ENCODE measurements around the gene LPCAT1. TPM values are rescaled to one million over a fixed set of nuclear protein-coding genes. Genes with fewer than 3 reads are reported as not detected.
A peak's percentile ranks its signal among the peaks of the same experiment; 100 is the strongest.
"Not testable (repeated sequence)": the region's sequence is repeated elsewhere in the genome, so short reads cannot be mapped to it uniquely, and the experiment has no call there.

Gene LPCAT1
- total RNA-seq, 4 donors from 2014 or later, result 8.8 to 59.4 (median 28.5) TPM

DNA sequence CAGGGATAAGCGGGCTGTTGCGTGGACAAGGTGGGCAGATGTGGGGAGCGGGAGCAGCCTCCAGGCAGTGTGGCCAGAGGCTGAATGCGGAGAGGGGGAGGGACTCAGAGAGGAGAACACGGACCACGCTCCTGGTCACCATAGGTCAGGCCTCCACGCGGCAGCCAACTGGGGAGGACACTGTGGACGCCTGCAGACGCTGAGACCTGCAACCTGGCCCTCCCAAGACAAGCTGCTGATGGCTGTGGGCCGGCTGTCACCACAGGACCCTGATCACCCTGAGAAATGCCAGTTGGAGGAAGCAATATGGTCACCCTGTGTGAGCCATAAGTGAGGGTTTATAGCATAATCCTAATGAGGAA lies 16.8 kb downstream of the LPCAT1 start:
- Histone ChIP-seq H3K4me1 (peaks cover 0 to 27% (median 6%) of the 10 kb centered on the region in 4 donors), H3K36me3 (no peaks in the 10 kb centered on the region), H3K27me3 (no peaks in the 10 kb centered on the region), H3K27ac (no peak overlapping the region), H3K4me3 (no peak overlapping the region), H3K9me3 (no peaks in the 10 kb centered on the region)
- peak in 1 of 3 donors; percentile 33 for DNase-seq
- TF ChIP-seq POLR2A (IDR thresholded peaks at IDR 0.05), result no peak
- TF ChIP-seq, protein P1, sequence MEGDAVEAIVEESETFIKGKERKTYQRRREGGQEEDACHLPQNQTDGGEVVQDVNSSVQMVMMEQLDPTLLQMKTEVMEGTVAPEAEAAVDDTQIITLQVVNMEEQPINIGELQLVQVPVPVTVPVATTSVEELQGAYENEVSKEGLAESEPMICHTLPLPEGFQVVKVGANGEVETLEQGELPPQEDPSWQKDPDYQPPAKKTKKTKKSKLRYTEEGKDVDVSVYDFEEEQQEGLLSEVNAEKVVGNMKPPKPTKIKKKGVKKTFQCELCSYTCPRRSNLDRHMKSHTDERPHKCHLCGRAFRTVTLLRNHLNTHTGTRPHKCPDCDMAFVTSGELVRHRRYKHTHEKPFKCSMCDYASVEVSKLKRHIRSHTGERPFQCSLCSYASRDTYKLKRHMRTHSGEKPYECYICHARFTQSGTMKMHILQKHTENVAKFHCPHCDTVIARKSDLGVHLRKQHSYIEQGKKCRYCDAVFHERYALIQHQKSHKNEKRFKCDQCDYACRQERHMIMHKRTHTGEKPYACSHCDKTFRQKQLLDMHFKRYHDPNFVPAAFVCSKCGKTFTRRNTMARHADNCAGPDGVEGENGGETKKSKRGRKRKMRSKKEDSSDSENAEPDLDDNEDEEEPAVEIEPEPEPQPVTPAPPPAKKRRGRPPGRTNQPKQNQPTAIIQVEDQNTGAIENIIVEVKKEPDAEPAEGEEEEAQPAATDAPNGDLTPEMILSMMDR (IDR thresholded peaks at IDR 0.05), result no peak

DNA sequence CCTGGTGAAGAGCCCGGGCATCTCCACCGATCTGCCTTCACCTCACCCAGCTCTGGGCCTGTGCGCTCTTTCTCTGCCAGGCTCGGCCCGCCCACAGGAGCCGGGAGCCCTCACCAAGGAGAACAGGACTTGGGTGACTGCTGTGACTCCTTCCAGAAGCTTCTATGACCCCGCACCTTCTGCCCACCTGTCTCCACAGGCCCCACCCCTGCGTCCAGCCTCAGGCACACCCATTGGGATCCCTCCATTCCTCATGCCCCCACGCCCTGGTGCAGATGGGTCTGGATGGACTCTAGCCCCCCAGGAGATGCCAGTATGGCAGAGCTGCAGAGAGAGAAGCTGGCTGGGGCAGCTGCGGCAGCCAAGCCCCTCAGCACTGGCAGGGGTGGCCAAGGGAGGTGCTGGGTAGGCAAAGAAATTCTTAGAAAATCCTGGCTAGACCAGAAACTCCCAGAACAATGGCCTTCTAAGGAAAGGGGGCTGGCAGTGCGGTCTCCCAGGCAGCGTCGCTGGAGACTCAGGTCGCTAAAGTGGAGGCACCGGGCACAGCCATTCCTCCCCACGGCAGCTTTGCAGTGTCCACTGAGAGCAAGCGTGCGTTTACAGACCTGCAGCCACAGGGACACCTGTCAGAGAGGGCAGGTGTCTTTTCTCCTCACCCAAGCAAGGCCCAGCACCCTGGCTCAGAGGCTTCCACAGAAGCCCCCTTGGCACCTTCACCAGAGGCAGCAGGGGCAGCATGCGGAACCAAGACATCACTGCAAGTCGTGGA lies 17.3 kb downstream of the LPCAT1 start:
- DNase-seq, result peak in 1 of 3 donors; percentile 38
- peak overlapping the region in 1 of 4 donors; percentile 71 for H3K27ac ChIP-seq
- no peaks in the 10 kb centered on the region for H3K27me3 ChIP-seq
- peaks cover 0 to 33% (median 8%) of the 10 kb centered on the region in 4 donors for H3K4me1 ChIP-seq
- no peaks in the 10 kb centered on the region for H3K36me3 ChIP-seq
- TF ChIP-seq, protein P1 (IDR thresholded peaks at IDR 0.05), result no peak
- TF ChIP-seq POLR2A (IDR thresholded peaks at IDR 0.05), result no peak
- no peak overlapping the region for H3K4me3 ChIP-seq
- H3K9me3 ChIP-seq, result no peaks in the 10 kb centered on the region

DNA sequence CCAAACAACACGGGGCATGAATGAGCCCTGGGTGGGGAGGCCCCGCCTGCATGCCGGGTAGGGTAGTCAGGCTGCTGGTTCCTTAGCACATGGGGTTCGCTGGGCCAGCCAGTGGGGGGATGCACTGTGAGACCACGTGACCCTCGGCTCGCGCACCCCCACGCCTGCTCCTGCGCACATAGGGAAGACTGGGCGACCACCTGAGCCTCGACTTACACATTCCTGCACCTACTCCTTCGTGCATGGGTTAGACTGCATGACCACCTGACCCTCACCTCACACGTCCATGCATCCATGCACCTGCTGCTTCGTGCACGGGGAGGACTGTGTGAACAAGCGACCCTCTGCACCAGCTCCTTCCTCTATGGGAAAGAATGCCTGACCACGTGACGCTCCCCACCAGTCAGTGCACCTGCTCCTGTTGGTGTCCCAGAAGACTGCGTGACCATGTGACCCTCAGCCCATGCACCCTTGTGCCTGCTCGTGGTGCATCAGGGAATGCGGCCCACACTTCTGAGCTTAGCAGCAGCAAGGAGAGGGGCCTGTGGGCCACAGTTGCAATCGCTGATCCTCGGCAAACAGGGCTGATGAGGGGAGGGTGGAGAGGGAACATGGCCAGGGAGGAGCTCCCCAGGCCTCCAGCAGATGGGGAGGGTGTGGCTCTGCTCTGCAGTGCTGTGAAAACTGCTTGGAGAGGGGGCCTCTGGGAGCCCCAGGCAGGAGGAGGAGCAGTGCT lies 18.1 kb downstream of the LPCAT1 start:
- Histone ChIP-seq H3K4me3 (no peak overlapping the region), H3K36me3 (no peaks in the 10 kb centered on the region), H3K27me3 (no peaks in the 10 kb centered on the region), H3K27ac (peak overlapping the region in 1 of 4 donors; percentile 71), H3K9me3 (no peaks in the 10 kb centered on the region), H3K4me1 (peaks cover 0 to 33% (median 10%) of the 10 kb centered on the region in 4 donors)
- no peak for TF ChIP-seq POLR2A (IDR thresholded peaks at IDR 0.05)
- TF ChIP-seq, protein P1 (IDR thresholded peaks at IDR 0.05), result no peak
- DNase-seq, result no peak

DNA sequence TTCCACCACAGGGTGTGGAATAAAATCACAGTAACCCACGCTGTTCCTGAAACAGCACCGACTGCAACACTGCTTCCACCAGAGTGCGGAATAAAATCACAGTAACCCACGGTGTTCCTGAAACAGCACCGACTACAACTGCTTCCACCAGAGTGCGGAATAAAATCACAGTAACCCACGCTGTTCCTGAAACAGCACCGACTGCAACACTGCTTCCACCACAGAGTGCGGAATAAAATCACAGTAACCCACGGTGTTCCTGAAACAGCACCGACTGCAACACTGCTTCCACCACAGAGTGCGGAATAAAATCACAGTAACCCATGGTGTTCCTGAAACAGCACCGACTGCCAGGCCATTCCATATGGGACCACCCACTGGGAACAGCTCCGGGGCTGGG lies 18.7 kb downstream of the LPCAT1 start:
- not testable (repeated sequence) for H3K36me3 ChIP-seq, H3K9me3 ChIP-seq, DNase-seq, H3K27me3 ChIP-seq, H3K4me3 ChIP-seq
- Histone ChIP-seq H3K4me1 (peaks cover 0 to 33% (median 12%) of the 10 kb centered on the region in 4 donors), H3K27ac (peak overlapping the region in 1 of 4 donors; percentile 71)

DNA sequence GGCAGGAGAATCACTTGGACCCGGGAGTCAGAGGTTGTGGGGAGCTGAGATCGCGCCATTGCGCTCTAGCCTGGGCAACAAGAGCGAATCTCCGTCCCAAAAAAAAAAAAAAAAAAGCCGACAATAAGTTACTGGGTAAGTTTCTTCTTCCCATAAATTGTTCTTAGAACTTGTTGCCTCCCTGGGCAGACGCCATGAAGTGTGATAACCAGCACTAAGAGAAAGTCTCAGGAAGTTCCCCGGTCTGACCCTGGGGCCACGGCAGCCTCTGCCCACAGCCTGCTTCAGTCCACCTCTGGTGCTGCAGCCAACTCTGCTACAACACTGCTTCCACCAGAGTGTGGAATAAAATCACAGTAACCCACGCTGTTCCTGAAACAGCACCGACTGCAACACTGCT lies 19.1 kb downstream of the LPCAT1 start:
- no peaks in the 10 kb centered on the region for H3K36me3 ChIP-seq
- H3K4me1 ChIP-seq, result peaks cover 0 to 33% (median 12%) of the 10 kb centered on the region in 4 donors
- H3K4me3 ChIP-seq, result no peak overlapping the region
- no peaks in the 10 kb centered on the region for H3K27me3 ChIP-seq
- no peaks in the 10 kb centered on the region for H3K9me3 ChIP-seq
- peak overlapping the region in 2 of 4 donors; percentile 67 to 71 for H3K27ac ChIP-seq
- DNase-seq, result no peak
- no peak for TF ChIP-seq POLR2A (IDR thresholded peaks at IDR 0.05)

DNA sequence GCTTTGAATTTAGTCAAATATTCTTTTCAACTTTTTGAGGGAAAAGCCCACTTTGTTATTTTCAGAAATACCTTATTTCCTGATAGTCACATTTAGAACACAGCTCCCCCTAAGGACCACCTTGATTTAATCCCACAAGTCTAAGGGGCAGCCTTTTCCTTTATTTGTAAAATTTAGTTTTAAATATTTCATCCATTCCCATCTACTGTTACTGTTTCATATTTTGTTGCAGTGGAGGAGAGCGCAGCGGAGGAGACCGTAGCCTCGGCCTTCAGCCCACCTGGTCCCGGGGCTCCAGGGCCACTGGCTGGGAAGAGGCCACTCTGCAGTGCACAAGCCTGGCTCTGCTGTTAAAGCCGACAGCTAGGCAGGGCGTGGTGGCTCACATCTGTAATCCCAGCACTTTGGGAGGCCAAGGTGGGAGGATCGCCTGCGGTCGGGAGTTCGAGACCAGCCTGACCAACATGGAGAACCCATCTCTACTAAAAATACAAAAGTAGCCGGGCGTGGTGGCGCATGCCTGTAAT lies 19.6 kb downstream of the LPCAT1 start:
- TF ChIP-seq, protein P1 (IDR thresholded peaks at IDR 0.05), result no peak
- TF ChIP-seq POLR2A (IDR thresholded peaks at IDR 0.05), result no peak
- H3K27me3 ChIP-seq, result no peaks in the 10 kb centered on the region
- no peaks in the 10 kb centered on the region for H3K36me3 ChIP-seq
- no peaks in the 10 kb centered on the region for H3K9me3 ChIP-seq
- H3K4me3 ChIP-seq, result peak overlapping the region in 1 of 4 donors; percentile 5
- DNase-seq, result no peak
- H3K4me1 ChIP-seq, result peaks cover 0 to 38% (median 12%) of the 10 kb centered on the region in 4 donors
- peak overlapping the region in 2 of 4 donors; percentile 67 to 71 for H3K27ac ChIP-seq

Data from Peyer's patch (tissue), 4 donors.